ENCODE results near the gene PPP1R36. TPM values are rescaled to one million over a fixed set of nuclear protein-coding genes. Genes with fewer than 3 reads are reported as not detected.

The PPP1R36 gene
- 0.29 and 0.40 TPM in 2 replicates for total RNA-seq

DNA sequence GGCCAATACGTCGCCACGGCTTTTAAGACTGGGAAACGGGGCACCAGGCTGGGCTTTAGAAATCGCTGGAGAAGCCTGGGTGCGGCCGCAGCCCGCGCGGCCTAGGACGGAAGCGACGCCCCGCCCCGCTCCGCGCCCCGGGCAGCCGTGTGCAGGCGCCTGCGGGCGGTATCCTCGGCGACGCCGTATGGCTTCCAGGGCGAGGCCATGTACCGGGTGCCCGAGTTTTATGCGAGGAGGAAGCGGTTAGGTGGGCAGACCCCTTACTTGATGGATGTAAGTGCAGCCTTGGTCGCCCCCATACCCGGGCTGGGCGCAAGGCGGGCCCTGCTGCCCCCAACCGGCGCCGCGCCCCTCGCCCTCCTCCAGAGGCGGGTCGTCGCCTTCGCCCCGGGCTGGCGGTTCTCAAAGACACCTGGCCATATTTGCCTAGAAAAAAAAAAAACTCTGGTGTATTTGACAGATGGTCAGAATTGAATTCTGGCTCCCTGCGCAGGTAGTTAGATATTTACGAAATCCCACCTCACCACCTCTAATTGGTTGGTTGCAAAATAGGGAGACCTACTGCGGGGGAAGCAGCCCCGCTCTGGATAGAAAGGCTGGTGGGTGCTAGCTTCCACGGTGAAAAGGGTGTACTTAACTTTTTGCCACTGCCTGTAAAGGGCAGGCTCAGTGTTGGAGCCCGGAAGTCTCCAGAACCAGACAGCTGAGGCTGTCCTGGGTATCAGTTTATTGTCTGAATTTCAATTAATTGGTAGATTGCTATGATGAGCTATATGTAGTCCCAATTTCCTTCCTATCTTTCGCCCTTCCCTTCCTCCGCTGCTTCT lies at the start of gene PPP1R36:
Gene PPP1R36 (plus strand): TSS at position 171 of the 830 bp plus-strand sequence. CDS start 37 bp downstream, at position 208.

DNA sequence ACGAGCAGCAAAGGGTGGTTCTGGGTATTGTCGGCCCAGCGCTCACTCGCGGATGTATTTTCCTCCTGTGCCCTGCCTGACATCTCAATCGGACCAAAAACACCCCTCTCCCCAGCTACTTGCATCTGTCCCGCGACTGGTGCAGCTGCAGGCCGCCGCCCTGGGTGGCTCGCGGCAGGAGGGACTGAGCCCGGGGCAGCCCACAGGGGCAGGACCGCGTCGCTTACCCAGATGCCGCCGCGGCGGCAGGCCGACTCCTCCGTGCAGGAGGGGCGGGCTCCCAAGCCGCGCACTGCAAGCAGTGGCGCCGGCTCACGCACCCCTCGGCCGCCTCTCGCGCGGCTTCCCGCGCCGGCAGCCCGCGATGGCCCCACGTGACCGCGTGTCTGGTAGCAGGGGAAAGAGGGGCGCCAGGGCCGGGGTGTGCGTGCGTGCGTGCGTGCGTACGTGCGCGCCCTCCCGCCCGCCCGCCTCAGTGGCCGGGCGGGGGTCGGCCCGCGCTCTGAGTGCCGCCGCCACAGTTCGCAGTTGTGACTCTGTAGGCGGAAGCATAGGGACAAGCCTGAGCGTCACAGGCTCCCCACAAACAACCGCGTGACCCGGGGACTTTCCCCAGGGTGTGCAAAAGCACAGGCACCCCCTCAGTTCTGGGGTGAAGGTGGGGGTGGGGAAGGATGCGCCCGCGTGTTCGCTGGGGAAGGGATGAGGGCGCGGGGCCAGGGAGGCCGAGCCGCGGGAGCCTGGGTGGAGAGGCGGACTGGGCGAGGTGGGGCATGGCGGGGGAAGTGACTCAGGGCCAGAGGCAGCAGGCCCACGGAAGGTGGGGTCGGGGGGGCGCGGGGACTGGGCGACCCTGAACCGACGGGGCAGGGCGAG lies 46.1 kb upstream of the PPP1R36 start, which contains the start of gene ZBTB25:
Gene ZBTB25 (minus strand): TSS at position 405 of the 876 bp plus-strand sequence. CDS start 13,305 bp downstream, outside the sequence.

DNA sequence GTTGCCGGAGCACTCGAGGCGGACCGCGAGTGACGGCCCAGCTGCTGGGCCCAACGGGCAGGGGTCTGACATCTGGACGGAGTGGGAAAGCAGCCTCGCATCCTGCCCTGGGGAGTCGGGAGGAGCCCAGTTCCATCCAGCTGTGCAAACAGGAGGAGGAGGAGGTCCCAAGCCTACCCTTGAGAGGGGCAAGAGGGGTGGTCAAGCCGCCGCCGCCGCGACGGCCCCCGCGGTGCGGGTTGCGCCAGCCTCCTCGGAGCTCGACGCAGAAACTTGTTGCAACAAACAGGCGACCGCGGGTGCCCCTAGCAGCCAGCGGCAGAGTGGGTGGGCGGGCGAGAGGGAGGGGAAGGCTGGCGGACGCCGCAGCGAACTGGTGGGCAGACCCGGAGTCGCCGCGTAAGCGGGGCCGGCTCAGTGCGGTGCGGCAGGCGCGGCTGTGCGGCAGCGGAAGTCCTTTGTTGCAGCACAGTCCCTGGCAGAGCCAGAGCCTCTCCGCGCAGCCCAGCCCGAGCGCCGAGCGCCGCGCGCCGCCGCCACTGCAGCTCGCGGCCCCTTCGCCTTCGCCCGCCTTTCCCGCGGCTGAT lies 45.4 kb upstream of the PPP1R36 start, which contains the start of gene ZBTB1:
Gene ZBTB1 (plus strand): TSS at position 461 of the 587 bp plus-strand sequence. CDS start 16,735 bp downstream, outside the sequence.

DNA sequence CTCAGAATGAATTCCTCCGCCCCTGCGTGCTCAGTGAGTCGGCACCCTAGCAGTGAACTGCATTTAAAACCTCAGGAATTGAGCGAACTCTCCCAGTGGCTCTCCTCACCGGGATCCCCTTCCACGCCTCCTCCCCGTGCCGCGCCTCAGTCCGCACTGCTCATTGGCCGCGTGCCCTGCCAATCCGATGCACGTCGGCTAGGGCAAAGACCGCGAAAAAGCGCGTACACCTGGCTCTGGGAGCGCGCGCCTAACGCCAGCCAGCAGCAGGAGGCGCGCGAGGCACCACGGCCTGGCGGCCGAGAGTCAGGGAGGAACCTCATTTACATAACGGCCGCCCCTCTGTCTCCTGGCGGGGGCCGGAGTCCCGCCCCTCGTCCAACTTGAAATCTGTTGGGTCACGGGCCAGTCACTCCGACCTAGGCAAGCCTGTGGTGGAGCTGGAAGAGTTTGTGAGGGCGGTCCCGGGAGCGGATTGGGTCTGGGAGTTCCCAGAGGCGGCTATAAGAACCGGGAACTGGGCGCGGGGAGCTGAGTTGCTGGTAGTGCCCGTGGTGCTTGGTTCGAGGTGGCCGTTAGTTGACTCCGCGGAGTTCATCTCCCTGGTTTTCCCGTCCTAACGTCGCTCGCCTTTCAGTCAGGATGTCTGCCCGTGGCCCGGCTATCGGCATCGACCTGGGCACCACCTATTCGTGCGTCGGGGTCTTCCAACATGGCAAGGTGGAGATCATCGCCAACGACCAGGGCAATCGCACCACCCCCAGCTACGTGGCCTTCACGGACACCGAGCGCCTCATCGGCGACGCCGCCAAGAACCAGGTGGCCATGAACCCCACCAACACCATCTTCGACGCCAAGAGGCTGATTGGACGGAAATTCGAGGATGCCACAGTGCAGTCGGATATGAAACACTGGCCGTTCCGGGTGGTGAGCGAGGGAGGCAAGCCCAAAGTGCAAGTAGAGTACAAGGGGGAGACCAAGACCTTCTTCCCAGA lies 9.3 kb upstream of the PPP1R36 start, which contains the start of gene HSPA2:
Gene HSPA2 (plus strand): TSS at position 534 of the 995 bp plus-strand sequence. CDS start 109 bp downstream, at position 643.

Small RNA genes lying within 50 kb of the gene (small RNA-seq; reads per million reads assigned to genes)
- not detected for gene AL049869.4

Other genes with a start within 250 kb of the PPP1R36 start
- 74.3 and 103 TPM in 2 replicates for gene MTHFD1, start 161.6 kb upstream of the PPP1R36 start, total RNA-seq
- gene AKAP5, start 84.5 kb upstream of the PPP1R36 start, total RNA-seq: 0.50 and 0.53 TPM in 2 replicates
- gene ZBTB25, start 46.1 kb upstream of the PPP1R36 start, total RNA-seq: 6.9 and 8.0 TPM in 2 replicates
- gene ZBTB1, start 45.2 kb upstream of the PPP1R36 start, total RNA-seq: 46.5 and 66.5 TPM in 2 replicates
- 2.0 and 3.8 TPM in 2 replicates for gene HSPA2, start 9.2 kb upstream of the PPP1R36 start, total RNA-seq
- 4.5 and 5.1 TPM in 2 replicates for gene PLEKHG3, start 154.5 kb downstream of the PPP1R36 start, total RNA-seq